Fibroblast of the aortic adventitia (primary cell): Measurements from ENCODE around the gene SOBP. TPM values are rescaled to one million over a fixed set of nuclear protein-coding genes. Genes with fewer than 3 reads are reported as not detected.

ENCODE experiments used
- DNase-seq: peaks from one replicate; pipeline ENCODE4 v3.0.0-alpha.2; 2010; ENCODE audit warnings: low read depth
- H3K4me3 ChIP-seq: 2 replicates; pipeline ENCODE4 v1.5.1; 2011; ENCODE audit warnings: low read depth, mild to moderate bottlenecking, control low read depth, low read length, moderate library complexity
- total RNA-seq: library from RNA; depleted of rRNA; stranded (reverse); fragments of >200 nt; gene quantifications from 2 replicates; pipeline ENCODE4 v1.2.3, GENCODE V29; 2012; ENCODE audit warnings: low replicate concordance
- TF ChIP-seq, protein P1 (sequence below): IDR thresholded peaks from 2 replicates; pipeline ENCODE4 v1.5.1; 2011; ENCODE audit warnings: mild to moderate bottlenecking, low read length, control low read depth, inconsistent platforms; ENCODE audit not compliant: insufficient read depth

The SOBP gene
- total RNA-seq, 1 donor: 7.9 TPM

DNA sequence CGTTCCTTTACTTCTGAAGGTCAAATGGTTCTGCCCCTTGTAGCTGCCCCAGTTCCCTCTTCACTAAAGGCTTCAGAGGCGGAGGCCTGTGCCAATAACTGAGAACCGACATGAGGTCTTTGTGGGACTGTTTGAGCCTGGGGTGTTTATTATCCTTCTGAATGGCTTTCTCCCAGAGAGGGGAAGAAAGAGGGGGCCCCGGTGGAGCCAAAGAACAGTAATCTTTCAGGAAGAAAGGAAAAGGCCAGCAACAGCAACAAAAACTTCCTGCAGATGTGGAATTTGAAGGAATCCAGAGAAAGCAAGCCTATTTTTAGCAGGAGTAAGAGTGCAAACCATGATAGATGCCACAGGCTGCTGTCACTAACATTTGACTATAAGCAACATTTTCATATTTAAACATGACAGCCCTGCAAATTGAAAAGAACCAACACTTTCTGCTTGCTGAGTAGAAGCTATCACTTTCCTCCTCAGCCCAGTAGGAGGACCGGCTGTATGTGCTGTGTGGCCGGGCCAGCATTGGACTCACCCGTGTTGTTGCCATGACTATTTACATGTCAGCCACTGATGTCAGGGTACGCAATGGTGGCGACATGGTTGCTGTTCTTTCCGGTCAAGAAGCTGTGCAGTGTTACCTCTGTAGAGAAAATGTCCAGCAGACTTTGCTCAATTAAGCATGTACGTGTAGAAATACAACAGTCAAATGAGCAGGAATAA, 121.3 kb downstream of the SOBP start:
- TF ChIP-seq, protein P1, sequence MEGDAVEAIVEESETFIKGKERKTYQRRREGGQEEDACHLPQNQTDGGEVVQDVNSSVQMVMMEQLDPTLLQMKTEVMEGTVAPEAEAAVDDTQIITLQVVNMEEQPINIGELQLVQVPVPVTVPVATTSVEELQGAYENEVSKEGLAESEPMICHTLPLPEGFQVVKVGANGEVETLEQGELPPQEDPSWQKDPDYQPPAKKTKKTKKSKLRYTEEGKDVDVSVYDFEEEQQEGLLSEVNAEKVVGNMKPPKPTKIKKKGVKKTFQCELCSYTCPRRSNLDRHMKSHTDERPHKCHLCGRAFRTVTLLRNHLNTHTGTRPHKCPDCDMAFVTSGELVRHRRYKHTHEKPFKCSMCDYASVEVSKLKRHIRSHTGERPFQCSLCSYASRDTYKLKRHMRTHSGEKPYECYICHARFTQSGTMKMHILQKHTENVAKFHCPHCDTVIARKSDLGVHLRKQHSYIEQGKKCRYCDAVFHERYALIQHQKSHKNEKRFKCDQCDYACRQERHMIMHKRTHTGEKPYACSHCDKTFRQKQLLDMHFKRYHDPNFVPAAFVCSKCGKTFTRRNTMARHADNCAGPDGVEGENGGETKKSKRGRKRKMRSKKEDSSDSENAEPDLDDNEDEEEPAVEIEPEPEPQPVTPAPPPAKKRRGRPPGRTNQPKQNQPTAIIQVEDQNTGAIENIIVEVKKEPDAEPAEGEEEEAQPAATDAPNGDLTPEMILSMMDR: no peak
- DNase-seq: no peak
- H3K4me3 ChIP-seq: no peak overlapping the region

DNA sequence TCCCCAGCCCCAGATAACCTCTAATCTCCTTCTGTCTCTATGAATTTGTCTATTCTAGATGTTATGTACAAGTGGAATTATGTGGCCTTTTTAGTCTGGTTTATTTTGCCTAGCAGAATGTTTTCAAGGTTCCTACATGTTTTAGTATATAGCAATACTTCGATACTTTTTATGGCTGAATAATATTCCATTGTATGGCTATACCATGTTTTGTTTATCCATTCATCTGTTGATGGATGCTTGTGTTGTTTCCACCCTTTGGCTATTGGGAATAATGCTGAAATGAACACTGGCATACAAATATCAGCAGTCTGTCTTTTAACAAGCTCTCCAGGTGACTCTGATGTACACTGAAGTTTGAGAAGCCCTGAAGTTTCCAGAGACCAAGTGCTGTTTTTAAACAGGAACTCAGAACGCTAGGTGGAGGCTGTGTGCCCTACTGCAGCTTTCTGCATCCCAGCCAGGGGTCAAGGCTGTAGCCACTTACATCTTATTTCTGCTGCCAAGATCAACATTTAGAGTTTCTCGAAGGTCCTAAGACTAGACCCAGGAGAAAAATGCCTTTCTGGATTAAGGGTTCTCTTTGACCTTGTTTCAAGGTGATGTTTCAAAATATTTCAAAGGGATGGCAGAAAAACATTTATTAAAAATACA, 123.0 kb downstream of the SOBP start:
- TF ChIP-seq, protein P1: peak; percentile 36
- H3K4me3 ChIP-seq: no peak overlapping the region
- DNase-seq: peak; percentile 43

DNA sequence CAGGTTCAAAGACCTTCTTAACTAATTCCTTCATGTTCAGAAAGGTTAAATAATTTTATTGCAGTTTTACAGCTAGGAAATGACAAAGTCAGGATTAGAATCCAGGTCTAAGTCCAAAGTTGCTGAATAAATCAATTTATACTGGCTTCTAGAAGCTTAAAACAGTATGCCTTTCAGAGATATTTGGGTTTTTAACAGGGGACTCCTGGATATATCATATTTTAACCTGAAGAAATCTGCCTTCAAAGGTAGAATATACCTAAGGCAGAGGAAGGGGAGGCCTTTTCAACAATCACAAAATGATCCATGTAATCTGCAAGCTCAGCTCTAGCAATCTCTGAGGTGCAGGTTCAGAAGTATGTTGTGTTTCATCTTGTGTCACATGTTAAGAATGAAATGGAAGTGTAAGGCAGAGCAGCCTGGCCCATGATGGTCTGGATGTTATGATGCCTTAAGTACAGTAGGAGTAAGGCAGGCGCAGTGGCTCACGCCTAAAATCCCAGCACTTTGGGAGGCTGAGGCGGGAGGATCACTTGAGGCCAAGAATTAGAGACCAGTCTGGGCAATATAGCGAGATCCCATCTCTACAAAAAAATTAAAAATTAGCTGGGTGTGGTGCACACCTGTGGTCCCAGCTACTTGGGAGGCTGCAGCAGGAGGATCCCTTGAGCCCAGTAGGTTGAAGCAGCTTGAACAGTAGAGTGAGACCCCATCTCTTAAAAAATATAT, 123.9 kb downstream of the SOBP start:
- TF ChIP-seq, protein P1: no peak
- H3K4me3 ChIP-seq: no peak overlapping the region
- DNase-seq: no peak

DNA sequence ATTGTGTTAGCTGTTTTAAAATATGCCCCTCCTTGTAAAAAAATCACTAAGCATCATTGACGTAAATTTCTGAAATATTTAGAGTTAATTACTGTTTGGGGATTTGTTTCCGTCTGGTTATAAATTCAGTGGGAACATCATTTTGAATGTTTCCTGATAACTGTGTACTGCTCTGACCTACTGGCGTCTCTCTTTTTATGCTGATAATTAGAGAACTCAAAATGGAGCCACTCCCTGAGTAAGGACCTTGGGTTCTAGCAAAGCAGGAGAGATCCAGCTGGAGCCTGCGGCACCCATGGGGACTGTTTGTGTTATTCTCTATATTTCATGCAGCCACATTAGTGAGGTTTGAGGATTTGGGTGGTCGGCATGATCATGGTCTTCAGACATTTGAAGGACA, 124.9 kb downstream of the SOBP start:
- TF ChIP-seq, protein P1: no peak
- DNase-seq: no peak
- H3K4me3 ChIP-seq: no peak overlapping the region

DNA sequence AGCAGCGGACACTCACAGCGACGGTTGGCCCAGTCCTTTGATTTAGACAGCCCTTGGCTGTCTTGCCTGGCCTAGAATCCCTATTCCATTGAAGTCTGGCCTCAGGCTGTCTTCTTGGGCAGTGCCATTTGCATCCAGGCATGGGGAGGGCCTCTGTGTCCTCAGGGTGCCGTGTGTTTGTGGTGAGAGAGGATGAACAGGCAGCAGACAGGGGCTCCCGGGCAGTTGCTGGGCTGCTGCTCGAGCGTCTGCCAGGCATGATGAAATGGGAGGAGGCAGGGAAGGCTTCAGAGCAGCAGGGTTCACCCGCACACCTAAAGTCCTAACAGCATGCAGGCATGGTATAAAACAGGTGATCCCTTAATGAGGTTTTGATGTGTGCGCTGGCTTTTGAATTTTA, 126.9 kb downstream of the SOBP start:
- H3K4me3 ChIP-seq: no peak overlapping the region
- TF ChIP-seq, protein P1: no peak
- DNase-seq: no peak

DNA sequence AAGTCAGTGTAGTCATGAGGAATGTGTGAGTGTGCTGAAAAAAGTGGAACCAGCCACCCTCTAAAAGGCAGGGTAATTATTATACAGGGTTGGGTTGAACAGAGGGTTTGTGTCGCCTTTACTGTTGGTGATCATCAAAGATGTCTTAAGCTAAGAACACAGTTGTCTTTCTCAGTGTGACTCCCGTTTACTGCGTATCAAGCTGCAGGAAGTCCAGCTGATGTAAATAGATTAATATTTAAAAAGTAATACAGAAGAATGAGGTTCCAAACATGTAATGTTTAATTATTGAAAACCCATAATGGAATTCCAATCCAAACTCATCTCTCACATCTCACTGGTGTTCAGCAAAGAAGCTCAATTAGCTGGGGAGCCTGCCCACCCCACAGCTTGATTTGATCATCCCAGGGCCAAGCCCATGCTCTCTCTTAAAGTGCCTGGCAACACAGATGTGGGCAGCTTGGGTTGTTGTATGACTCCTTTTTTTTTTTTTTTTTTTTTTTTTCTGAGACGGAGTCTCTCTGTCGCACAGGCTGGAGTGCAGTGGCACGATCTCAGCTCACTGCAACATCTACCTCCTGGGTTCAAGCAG, 127.5 kb downstream of the SOBP start:
- DNase-seq: no peak
- TF ChIP-seq, protein P1: no peak
- no peak overlapping the region for H3K4me3 ChIP-seq
